Measurements from ENCODE around the gene MAB21L4. TPM values are rescaled to one million over a fixed set of nuclear protein-coding genes. Genes with fewer than 3 reads are reported as not detected.

Gene MAB21L4
- total RNA-seq, 2 donors from 2014 or later, result not detected

DNA sequence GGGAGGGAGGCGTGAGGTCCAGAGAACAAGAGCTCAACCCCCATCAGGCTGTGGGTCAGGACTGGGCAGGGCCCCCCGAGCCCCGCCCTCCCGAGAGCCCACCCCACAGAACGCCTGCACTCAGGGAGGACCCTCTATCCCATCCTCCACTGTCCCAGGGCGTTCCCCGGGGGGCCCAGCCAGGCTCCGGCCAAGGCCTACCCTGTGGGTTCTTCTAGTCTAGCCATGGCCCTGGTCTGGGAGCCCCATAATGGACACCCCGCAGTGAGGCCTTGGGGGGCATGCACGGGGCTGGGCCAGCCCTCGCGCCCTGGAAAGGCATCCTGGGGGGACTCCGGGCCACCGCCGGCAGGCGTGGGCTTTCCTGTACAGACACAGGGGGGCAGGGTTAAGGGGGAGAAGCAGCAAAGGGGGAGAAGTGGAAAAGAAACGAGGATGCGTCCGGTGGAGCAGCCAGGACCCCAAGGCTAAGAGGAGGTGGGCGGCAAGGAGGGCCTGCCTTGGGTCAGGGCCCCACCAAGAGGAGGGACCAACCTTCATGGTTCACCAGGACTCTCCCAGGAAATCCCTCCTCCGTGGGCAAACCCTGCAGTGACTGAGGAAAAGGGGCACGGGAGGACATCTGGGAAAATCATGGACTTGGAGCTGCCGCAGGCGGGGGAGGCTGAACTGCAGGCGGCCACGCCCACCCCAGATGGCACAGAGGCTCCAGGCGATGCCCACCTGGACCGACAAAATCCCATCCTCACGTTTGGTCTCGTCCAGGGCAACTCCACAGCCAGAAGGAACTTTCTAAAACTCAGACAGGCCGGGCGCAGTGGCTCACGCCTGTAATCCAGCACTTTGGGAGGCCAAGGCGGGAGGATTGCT, 7.5 kb upstream of the MAB21L4 start:
- no peaks in the 10 kb centered on the region for H3K9me3 ChIP-seq
- no peaks in the 10 kb centered on the region for H3K4me1 ChIP-seq (ENCODE audit: control insufficient read depth in 1 of 2, low read depth in 2 of 2)
- no peaks in the 10 kb centered on the region for H3K27me3 ChIP-seq (replicated peaks; ENCODE audit: insufficient read depth)
- no peaks in the 10 kb centered on the region for H3K36me3 ChIP-seq
- no peak for DNase-seq (ENCODE audit: low spot score)
- no peak overlapping the region for H3K27ac ChIP-seq
- no peak for ATAC-seq (ENCODE audit: insufficient number of reproducible peaks, low FRiP score, low read depth)
- TF ChIP-seq, protein P1, sequence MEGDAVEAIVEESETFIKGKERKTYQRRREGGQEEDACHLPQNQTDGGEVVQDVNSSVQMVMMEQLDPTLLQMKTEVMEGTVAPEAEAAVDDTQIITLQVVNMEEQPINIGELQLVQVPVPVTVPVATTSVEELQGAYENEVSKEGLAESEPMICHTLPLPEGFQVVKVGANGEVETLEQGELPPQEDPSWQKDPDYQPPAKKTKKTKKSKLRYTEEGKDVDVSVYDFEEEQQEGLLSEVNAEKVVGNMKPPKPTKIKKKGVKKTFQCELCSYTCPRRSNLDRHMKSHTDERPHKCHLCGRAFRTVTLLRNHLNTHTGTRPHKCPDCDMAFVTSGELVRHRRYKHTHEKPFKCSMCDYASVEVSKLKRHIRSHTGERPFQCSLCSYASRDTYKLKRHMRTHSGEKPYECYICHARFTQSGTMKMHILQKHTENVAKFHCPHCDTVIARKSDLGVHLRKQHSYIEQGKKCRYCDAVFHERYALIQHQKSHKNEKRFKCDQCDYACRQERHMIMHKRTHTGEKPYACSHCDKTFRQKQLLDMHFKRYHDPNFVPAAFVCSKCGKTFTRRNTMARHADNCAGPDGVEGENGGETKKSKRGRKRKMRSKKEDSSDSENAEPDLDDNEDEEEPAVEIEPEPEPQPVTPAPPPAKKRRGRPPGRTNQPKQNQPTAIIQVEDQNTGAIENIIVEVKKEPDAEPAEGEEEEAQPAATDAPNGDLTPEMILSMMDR (IDR thresholded peaks at IDR 0.05), result no peak
- no peak overlapping the region for H3K4me3 ChIP-seq

DNA sequence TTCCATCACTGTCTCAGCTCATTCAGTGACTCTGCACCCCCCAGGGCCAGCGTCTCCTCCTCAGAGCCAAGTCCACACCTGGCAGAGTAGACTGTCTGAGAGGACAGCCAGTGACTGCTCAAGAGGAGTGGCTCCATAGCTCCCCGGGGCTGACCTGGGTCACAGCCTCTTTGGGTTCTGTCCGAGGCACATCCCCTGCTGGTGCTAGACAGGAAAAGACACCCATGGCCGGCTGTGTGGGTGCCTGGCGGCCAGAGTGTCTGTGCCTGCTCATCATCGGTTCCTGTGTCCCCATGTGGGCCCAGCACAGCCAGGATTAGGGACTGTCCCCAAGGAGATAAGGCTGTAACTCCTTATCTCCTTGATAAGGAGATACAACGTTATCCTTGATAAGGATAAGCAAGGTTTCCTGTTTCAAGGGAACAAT, 6.7 kb upstream of the MAB21L4 start:
- H3K4me1 ChIP-seq (ENCODE audit: control insufficient read depth in 1 of 2, low read depth in 2 of 2), result no peaks in the 10 kb centered on the region
- TF ChIP-seq, protein P1 (IDR thresholded peaks at IDR 0.05), result no peak
- no peaks in the 10 kb centered on the region for H3K27me3 ChIP-seq (replicated peaks; ENCODE audit: insufficient read depth)
- H3K27ac ChIP-seq, result no peak overlapping the region
- no peak overlapping the region for H3K4me3 ChIP-seq
- DNase-seq (ENCODE audit: low spot score) (no peak), ATAC-seq (ENCODE audit: insufficient number of reproducible peaks, low FRiP score, low read depth) (no peak)
- no peaks in the 10 kb centered on the region for H3K36me3 ChIP-seq
- H3K9me3 ChIP-seq, result no peaks in the 10 kb centered on the region

DNA sequence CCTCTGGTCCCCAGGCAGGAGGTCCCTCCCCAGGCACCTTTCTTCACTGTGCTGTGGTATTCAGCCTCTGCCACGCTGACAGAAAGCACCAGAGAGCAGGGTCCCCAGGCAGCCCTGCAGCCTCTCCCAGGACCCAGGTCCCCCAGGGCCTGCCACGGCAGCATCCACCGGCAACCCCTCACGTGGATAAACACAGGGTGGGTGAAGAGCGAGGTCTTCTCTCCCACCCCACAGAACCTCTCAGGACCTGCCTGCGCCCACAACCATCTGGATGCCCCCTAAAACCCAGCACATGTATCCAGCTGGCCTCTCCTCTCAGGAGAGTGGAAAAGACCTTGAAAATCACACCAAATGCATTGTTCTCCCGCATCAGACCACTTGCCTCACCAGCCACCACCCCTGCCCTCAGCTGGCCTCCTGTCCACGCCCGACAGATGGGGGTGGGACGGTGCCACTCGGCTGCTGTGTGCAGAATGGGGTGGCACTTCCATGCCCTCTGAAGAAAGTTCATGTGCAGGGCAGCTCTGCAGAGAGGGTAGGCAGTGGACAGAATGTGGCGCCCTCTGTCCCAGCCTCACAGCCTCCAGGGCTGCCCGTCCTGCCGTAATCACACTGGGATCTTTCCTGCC, 6.1 kb upstream of the MAB21L4 start:
- no peaks in the 10 kb centered on the region for H3K9me3 ChIP-seq
- no peak for ATAC-seq (ENCODE audit: insufficient number of reproducible peaks, low FRiP score, low read depth)
- H3K36me3 ChIP-seq, result no peaks in the 10 kb centered on the region
- H3K4me3 ChIP-seq, result no peak overlapping the region
- no peaks in the 10 kb centered on the region for H3K27me3 ChIP-seq (replicated peaks; ENCODE audit: insufficient read depth)
- DNase-seq (ENCODE audit: low spot score), result no peak
- TF ChIP-seq, protein P1 (IDR thresholded peaks at IDR 0.05), result no peak
- no peak overlapping the region for H3K27ac ChIP-seq
- no peaks in the 10 kb centered on the region for H3K4me1 ChIP-seq (ENCODE audit: control insufficient read depth in 1 of 2, low read depth in 2 of 2)

DNA sequence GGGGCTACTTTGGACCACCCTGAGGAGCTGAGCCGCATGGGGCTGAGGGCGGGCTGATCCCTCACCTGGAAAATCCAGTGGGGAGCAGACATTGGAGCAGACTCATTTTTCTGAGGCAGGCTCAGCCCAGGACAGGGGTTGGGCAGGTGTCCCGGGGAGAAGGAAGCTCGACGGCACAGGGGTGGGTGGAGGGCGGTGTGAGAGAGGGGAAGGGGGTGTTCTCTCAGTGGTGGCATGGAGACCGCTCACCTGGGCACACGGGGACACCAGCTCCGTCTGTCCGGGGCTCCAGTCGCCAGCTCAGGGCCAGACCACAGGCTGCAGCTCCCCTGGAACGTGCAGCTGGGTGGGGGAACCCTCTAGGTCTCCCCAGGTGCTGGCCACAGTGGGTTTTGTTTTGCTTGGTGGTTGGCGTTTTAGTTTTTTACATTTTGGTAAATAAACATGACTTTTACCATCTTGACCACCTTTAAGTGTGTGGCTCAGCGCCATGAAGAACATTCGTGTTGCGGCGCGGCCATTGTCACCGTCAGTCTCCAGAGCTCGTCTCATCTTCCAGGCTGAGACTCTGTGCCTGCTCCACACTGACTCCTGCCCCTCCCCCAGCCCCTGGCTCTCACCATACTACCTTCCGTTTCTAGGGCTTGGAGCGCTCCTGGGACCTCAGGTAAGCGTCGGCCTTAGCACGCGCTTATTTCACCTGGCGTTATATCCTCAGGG, 4.3 kb upstream of the MAB21L4 start:
- Histone ChIP-seq H3K36me3 (no peaks in the 10 kb centered on the region), H3K27me3 (replicated peaks; ENCODE audit: insufficient read depth) (no peaks in the 10 kb centered on the region), H3K4me3 (no peak overlapping the region), H3K9me3 (no peaks in the 10 kb centered on the region), H3K4me1 (ENCODE audit: control insufficient read depth in 1 of 2, low read depth in 2 of 2) (no peaks in the 10 kb centered on the region), H3K27ac (no peak overlapping the region)
- DNase-seq (ENCODE audit: low spot score) (no peak), ATAC-seq (ENCODE audit: insufficient number of reproducible peaks, low FRiP score, low read depth) (no peak)
- TF ChIP-seq, protein P1 (IDR thresholded peaks at IDR 0.05), result no peak

DNA sequence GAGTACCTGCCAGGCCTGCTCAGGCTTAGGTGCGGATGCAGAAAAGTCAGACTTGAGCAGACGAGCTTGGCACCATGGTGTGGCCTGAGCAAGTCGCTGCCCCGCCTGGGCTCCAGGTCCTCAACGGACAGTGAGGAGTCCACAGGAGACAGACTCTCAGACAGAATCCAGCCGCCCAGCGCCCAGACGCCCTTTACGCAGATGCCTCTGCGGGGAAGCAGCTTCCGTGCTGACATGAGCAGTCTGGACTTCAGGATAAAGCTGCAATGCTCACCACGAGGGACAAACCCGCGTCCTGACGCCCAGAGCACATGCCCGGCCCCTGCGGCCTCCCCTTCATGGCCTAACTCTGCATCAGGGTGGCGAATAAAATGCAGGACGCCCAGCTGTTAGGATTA, 3.5 kb upstream of the MAB21L4 start:
- TF ChIP-seq, protein P1 (IDR thresholded peaks at IDR 0.05), result no peak
- ATAC-seq (ENCODE audit: insufficient number of reproducible peaks, low FRiP score, low read depth), result no peak
- Histone ChIP-seq H3K9me3 (no peaks in the 10 kb centered on the region), H3K27me3 (replicated peaks; ENCODE audit: insufficient read depth) (no peaks in the 10 kb centered on the region), H3K4me1 (ENCODE audit: control insufficient read depth in 1 of 2, low read depth in 2 of 2) (no peaks in the 10 kb centered on the region), H3K27ac (no peak overlapping the region), H3K36me3 (no peaks in the 10 kb centered on the region), H3K4me3 (no peak overlapping the region)
- no peak for DNase-seq (ENCODE audit: low spot score)

Measured in thoracic aorta (tissue), 2 donors.